ENCODE data around the gene CMTR1. TPM values are rescaled to one million over a fixed set of nuclear protein-coding genes. Genes with fewer than 3 reads are reported as not detected.

CMTR1 gene
- total and polyA plus RNA-seq, 9 donors = 27.3 to 35.3 (median 31.7) TPM

DNA sequence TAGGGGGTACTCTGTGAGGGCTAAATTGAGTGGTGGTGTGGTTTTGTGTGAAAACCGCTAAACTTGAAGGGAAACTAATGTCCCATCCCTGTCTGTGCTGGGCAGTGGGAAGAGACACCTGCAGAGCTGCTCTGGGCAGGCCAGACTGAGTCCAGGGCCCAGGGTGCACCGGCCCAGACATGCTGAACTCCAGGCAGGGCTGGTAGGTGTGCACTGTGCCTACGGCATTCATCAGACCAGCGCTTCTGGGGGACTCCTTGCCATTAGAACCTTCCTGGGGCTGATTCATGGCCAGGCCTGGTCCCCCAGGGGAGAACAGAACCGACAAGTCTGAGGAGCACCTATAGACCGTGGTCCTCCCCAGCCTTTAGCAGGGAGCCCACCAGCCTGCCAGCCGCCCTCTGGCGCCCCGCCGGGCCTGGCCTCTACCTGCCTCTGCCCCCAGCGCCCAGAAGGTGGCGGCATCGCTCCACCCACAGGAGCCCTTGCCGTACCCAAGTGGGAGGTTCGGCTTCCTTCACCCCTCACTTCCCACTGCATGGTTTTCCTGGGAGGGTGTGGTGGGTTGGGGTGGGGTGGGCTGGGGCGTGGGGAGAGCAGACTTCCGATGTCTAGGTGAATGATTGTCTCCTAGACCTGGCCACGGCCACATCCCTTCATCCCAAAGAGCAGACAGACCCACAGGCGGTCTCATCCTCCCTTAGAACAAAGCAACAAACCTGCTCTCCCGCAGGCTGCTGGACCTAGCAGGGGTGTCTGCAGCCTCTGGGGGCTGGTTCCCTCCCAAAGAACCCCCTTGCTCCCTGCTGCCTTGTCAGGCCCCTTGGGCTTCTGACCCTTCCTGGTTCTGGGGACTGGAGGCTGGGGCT lies 51.1 kb downstream of the CMTR1 start:
- Histone ChIP-seq H3K4me3 (ENCODE audit: low read length) (no peak overlapping the region), H3K27me3 (ENCODE audit: control insufficient read depth, insufficient read depth, low read length) (no peaks in the 10 kb centered on the region), H3K27ac (ENCODE audit: low read length) (no peak overlapping the region), H3K4me1 (ENCODE audit: control insufficient read depth, insufficient read depth, low read length) (peaks cover 17% of the 10 kb centered on the region), H3K9me3 (replicated peaks; ENCODE audit: control insufficient read depth, low read depth, low read length) (no peaks in the 10 kb centered on the region), H3K36me3 (ENCODE audit: control insufficient read depth, insufficient read depth, low read length) (peaks cover 53% of the 10 kb centered on the region)
- WGBS (ENCODE audit: insufficient coverage) = 77% methylated on average over 5 of the region's 20 CpGs
- DNase-seq = peak; percentile 46

DNA sequence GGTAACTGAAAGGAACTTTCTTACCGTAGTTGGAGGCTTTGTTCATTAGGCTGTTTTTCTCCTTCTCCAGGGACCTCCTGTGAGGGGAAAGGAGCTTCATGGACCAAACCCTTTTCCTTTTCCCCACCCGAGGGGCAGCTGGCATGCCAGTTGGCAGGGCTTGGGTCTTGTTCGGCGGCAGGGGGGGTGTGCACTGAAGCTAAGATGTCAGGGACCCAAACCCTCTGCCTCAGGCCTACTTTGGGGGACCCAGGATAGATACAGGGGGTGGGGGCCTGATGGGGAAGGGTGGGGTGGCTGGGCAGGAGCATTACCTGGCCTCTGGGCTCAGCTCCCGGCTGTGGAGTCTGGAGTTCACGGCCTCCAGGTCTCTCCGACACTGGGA lies 51.8 kb downstream of the CMTR1 start:
- Histone ChIP-seq H3K36me3 (ENCODE audit: control insufficient read depth, insufficient read depth, low read length) (peaks cover 48% of the 10 kb centered on the region), H3K27me3 (ENCODE audit: control insufficient read depth, insufficient read depth, low read length) (no peaks in the 10 kb centered on the region)

GRCh38 chr6:37485291-37485702 lies 52.3 kb downstream of the CMTR1 start:
- H3K27ac ChIP-seq (ENCODE audit: low read length) = no peak overlapping the region
- 84% methylated on average over 6 of the region's 10 CpGs for WGBS (ENCODE audit: insufficient coverage)
- no peak for DNase-seq
- no peaks in the 10 kb centered on the region for H3K9me3 ChIP-seq (replicated peaks; ENCODE audit: control insufficient read depth, low read depth, low read length)
- peaks cover 43% of the 10 kb centered on the region for H3K36me3 ChIP-seq (ENCODE audit: control insufficient read depth, insufficient read depth, low read length)
- H3K4me3 ChIP-seq (ENCODE audit: low read length) = no peak overlapping the region
- H3K4me1 ChIP-seq (ENCODE audit: control insufficient read depth, insufficient read depth, low read length) = peaks cover 23% of the 10 kb centered on the region
- H3K27me3 ChIP-seq (ENCODE audit: control insufficient read depth, insufficient read depth, low read length) = no peaks in the 10 kb centered on the region

More for the DNA sequence above, 51.8 kb downstream of the CMTR1 start:
- no peak for DNase-seq
- Histone ChIP-seq H3K9me3 (replicated peaks; ENCODE audit: control insufficient read depth, low read depth, low read length) (no peaks in the 10 kb centered on the region), H3K27ac (ENCODE audit: low read length) (no peak overlapping the region), H3K4me3 (ENCODE audit: low read length) (no peak overlapping the region), H3K4me1 (ENCODE audit: control insufficient read depth, insufficient read depth, low read length) (peaks cover 18% of the 10 kb centered on the region)
- 90% methylated on average over 3 of the region's 7 CpGs for WGBS (ENCODE audit: insufficient coverage)

DNA sequence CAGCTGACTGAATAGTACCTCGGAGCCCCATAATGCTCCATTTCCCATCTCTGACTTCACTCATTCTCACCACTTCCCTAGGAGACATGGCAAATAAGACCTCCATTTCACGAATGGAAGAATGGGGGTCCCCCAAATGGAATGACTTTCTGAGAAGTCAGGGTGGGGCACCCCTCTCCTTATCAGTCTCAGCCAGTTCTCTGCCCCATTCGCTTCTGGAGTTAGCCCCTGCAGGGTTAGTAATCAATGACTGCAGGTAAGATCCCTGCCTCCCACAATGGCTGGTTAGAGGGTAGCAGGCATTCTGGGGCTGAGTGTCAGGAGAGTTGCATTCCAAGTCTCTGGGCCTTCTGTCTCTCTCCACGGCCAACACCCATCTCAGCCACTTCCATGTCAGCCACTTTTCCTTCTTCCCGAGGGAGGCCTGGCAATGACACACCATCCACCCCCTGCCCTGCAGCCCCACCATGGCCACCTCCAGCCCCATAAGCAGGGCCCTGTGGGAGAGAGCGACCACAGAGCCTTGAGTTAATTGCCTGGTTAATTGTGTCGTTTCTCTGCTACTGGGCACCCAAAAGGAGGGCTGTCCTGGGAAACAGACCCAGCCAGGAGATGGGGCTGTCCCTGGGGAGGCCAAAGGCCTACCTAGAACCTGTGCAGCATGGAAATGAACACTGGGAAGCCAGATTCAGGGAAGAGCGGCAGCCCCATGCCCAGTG lies 53.3 kb downstream of the CMTR1 start:
- 62% methylated on average over 4 of the region's 8 CpGs for WGBS (ENCODE audit: insufficient coverage)
- peaks cover 33% of the 10 kb centered on the region for H3K4me1 ChIP-seq (ENCODE audit: control insufficient read depth, insufficient read depth, low read length)
- no peaks in the 10 kb centered on the region for H3K9me3 ChIP-seq (replicated peaks; ENCODE audit: control insufficient read depth, low read depth, low read length)
- H3K4me3 ChIP-seq (ENCODE audit: low read length) = no peak overlapping the region
- peaks cover 34% of the 10 kb centered on the region for H3K36me3 ChIP-seq (ENCODE audit: control insufficient read depth, insufficient read depth, low read length)
- no peaks in the 10 kb centered on the region for H3K27me3 ChIP-seq (ENCODE audit: control insufficient read depth, insufficient read depth, low read length)
- no peak for DNase-seq
- H3K27ac ChIP-seq (ENCODE audit: low read length) = no peak overlapping the region

GRCh38 chr6:37487591-37488380 lies 54.8 kb downstream of the CMTR1 start:
- Histone ChIP-seq H3K4me3 (ENCODE audit: low read length) (no peak overlapping the region), H3K27ac (ENCODE audit: low read length) (no peak overlapping the region), H3K36me3 (ENCODE audit: control insufficient read depth, insufficient read depth, low read length) (peaks cover 19% of the 10 kb centered on the region), H3K9me3 (replicated peaks; ENCODE audit: control insufficient read depth, low read depth, low read length) (no peaks in the 10 kb centered on the region), H3K27me3 (ENCODE audit: control insufficient read depth, insufficient read depth, low read length) (no peaks in the 10 kb centered on the region), H3K4me1 (ENCODE audit: control insufficient read depth, insufficient read depth, low read length) (peaks cover 37% of the 10 kb centered on the region)
- 68% methylated on average over 5 of the region's 9 CpGs for whole genome bisulfite sequencing (ENCODE audit: insufficient coverage)
- DNase-seq = no peak

DNA sequence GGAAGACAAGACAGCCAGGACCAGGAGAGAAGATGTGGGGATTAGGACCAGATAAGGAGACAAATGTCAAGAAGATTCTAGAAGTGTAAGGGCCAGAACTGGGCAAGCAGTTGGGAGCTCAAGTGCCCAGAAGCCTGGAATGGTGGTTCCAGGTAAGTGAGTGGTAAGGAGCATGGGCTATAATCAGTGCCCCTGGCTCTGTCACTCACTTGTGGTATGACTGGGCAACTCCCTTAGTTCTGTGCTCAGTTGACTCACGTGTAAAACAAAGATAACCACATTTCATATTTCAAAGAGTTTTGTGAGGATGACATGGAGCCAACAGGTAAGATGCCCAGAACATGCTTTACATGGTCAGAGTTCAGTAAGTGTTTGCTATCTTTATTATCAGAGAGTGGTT lies 55.5 kb downstream of the CMTR1 start:
- Histone ChIP-seq H3K4me1 (ENCODE audit: control insufficient read depth, insufficient read depth, low read length) (peaks cover 37% of the 10 kb centered on the region), H3K27me3 (ENCODE audit: control insufficient read depth, insufficient read depth, low read length) (no peaks in the 10 kb centered on the region), H3K9me3 (replicated peaks; ENCODE audit: control insufficient read depth, low read depth, low read length) (no peaks in the 10 kb centered on the region), H3K4me3 (ENCODE audit: low read length) (no peak overlapping the region), H3K36me3 (ENCODE audit: control insufficient read depth, insufficient read depth, low read length) (peaks cover 12% of the 10 kb centered on the region), H3K27ac (ENCODE audit: low read length) (no peak overlapping the region)
- no CpG with 5 or more reads among the region's 1 CpG for WGBS (ENCODE audit: insufficient coverage)
- no peak for DNase-seq

- peaks cover 32% of the 10 kb centered on the region for H3K4me1 ChIP-seq (ENCODE audit: control insufficient read depth, insufficient read depth, low read length)
- no peak overlapping the region for H3K27ac ChIP-seq (ENCODE audit: low read length)
- H3K9me3 ChIP-seq (replicated peaks; ENCODE audit: control insufficient read depth, low read depth, low read length) = no peaks in the 10 kb centered on the region
- no peak overlapping the region for H3K4me3 ChIP-seq (ENCODE audit: low read length)
- H3K27me3 ChIP-seq (ENCODE audit: control insufficient read depth, insufficient read depth, low read length) = no peaks in the 10 kb centered on the region
- 52% methylated on average over 8 of the region's 10 CpGs for WGBS (ENCODE audit: insufficient coverage)
- peaks cover 7% of the 10 kb centered on the region for H3K36me3 ChIP-seq (ENCODE audit: control insufficient read depth, insufficient read depth, low read length)
- no peak for DNase-seq
Measured at GRCh38 chr6:37489697-37490336, 56.8 kb downstream of the CMTR1 start.

- H3K9me3 ChIP-seq (replicated peaks; ENCODE audit: control insufficient read depth, low read depth, low read length) = no peaks in the 10 kb centered on the region
- WGBS (ENCODE audit: insufficient coverage) = 56% methylated on average over 8 of the region's 9 CpGs
- H3K27me3 ChIP-seq (ENCODE audit: control insufficient read depth, insufficient read depth, low read length) = no peaks in the 10 kb centered on the region
- H3K4me3 ChIP-seq (ENCODE audit: low read length) = no peak overlapping the region
- no peak for DNase-seq
- no peak overlapping the region for H3K27ac ChIP-seq (ENCODE audit: low read length)
- H3K36me3 ChIP-seq (ENCODE audit: control insufficient read depth, insufficient read depth, low read length) = peaks cover 4% of the 10 kb centered on the region
- peaks cover 29% of the 10 kb centered on the region for H3K4me1 ChIP-seq (ENCODE audit: control insufficient read depth, insufficient read depth, low read length)
Measured at GRCh38 chr6:37490536-37491170, 57.6 kb downstream of the CMTR1 start.

GRCh38 chr6:37491171-37491829 lies 58.3 kb downstream of the CMTR1 start:
- H3K36me3 ChIP-seq (ENCODE audit: control insufficient read depth, insufficient read depth, low read length) = peaks cover 3% of the 10 kb centered on the region
- H3K4me1 ChIP-seq (ENCODE audit: control insufficient read depth, insufficient read depth, low read length) = peaks cover 29% of the 10 kb centered on the region
- H3K27me3 ChIP-seq (ENCODE audit: control insufficient read depth, insufficient read depth, low read length) = no peaks in the 10 kb centered on the region
- WGBS (ENCODE audit: insufficient coverage) = 53% methylated on average over 12 of the region's 12 CpGs
- H3K4me3 ChIP-seq (ENCODE audit: low read length) = no peak overlapping the region
- no peak overlapping the region for H3K27ac ChIP-seq (ENCODE audit: low read length)
- no peaks in the 10 kb centered on the region for H3K9me3 ChIP-seq (replicated peaks; ENCODE audit: control insufficient read depth, low read depth, low read length)
- no peak for DNase-seq

All from muscle of leg (tissue), 11 donors.